Glomerular visceral epithelial cell (primary cell): ENCODE measurements around the gene POLR2A.
"Not testable (repeated sequence)": the region's sequence is repeated elsewhere in the genome, so short reads cannot be mapped to it uniquely, and the experiment has no call there.

Experiments used
- DNase-seq: peaks from one replicate; pipeline ENCODE4 v3.0.0-alpha.2; 2016; ENCODE audit errors: extremely low spot score

The POLR2A gene

DNA sequence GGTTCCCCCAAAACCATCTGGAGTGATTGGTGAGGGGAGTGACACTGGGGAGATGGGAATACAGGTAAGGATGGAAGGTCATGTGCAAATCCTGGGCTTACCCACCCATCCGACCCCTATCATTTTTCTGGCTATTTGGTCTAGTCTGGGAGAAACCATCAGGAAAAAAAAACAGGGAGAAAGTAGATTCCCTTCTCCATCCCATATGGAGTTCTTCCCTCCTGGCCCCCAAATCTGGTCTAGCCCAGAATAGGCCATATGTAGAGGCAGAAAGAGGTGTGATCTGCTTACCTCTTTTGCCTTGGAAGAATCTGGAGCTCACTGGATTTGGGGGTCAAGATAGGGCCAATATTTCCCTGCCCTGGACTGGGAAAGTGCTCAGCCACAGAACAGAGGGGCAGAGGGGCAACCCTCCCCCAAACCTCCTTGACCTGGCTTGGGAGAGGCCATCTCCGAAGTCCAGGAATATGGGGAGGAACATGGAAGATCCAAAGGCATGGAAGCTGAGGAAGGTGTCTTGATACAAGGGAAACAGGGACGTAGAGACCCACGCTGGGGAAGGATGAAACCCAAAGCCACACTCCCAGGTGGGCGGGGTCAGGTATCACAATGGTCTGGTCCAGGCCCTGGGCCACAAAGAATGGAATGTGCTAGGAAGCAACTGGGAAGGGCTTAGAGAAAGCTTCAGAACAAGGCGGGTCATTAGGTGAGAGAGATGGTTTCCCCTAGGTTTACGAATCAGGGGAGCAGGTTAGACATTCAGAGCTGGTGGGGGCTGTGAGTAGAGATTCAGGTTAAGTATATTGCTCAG is 23.1 kb upstream of the POLR2A start:
- no peak for DNase-seq

DNA sequence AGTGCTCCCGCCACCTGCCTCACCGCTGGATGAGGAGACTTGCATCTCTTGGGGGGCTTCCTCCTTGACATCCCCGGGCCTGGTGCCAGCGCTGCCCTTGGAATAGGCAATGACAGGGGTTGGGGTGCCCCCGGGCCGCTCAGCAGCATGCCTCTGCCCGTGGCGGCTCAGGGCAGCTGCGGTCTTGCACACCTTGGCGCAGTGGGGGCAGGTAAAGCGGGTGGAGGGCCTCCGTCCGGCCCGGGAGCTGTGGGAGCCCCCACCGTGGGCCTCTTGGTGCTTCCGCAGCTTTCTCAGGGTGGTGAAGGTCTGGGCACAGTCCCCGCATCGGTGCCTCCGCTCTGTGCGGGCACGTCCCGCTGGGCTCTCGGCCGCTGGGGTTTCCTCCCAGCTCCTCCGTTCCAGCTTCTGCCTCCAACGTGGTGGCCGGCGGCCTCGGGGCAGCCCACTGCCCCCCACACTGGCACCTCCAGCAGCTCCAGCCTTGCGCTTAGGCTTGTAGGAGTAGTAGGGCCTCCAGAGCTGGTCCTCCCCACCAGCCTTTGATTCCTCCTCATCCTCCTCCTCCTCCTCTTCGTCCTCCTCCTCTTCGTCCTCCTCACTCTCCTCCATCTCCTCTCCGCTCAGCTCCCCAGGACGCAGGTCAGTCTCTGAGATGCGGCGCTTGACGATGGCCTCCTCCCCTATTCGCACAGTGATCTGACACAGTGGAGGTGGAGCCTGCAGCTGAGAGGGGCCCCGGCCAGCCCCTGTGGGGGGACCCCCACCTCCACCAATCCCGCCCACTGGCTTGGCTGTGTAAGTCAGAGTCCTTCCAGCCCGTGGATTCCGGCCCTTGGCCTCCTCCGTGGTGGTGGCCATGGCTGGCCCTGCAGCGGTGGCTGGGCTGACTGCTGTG is 21.4 kb upstream of the POLR2A start:
- no peak for DNase-seq

DNA sequence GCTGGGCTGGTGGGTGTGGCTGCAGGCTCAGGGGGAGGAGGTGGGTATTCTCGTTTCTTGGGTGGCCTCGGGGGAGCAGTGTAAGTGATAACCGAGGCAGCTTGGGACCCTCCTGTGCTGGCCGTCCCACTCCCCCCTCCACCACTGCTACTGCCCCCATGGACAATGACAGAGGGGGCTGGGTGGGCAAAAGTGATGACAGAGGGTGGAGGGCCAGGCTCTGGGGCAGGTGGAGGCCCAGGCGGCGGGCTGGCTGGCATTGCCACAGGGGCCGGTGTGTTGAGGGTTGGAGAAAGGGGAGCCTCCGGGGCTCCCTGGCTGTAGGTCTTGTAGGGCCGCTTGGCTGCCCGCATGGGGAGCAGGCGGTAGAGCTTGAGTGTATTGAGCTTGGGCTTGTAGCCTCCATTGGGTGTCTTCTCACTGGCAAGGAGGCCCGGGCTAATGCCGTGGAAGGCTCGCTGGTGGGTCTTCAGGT is 20.8 kb upstream of the POLR2A start:
- no peak for DNase-seq

DNA sequence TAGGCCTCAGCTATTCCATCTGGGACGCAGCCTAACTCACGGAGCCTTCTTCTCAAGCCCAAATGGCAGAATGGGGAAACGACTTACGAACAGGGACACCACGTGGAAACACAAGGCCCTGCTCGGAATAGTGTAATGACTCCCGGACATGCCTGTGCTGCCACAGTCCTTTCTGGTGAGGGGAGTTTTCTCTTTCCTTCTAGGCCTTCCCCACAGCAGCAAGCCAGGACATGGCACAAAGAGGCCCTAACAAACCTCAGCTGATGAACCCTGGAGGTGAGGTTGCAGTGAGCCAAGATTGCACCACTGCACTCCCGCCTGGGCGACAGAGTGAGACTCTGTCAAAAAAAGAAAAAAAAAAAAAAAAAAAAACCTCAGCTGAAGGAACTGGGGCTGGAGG is 20.1 kb upstream of the POLR2A start:
- no peak for DNase-seq

DNA sequence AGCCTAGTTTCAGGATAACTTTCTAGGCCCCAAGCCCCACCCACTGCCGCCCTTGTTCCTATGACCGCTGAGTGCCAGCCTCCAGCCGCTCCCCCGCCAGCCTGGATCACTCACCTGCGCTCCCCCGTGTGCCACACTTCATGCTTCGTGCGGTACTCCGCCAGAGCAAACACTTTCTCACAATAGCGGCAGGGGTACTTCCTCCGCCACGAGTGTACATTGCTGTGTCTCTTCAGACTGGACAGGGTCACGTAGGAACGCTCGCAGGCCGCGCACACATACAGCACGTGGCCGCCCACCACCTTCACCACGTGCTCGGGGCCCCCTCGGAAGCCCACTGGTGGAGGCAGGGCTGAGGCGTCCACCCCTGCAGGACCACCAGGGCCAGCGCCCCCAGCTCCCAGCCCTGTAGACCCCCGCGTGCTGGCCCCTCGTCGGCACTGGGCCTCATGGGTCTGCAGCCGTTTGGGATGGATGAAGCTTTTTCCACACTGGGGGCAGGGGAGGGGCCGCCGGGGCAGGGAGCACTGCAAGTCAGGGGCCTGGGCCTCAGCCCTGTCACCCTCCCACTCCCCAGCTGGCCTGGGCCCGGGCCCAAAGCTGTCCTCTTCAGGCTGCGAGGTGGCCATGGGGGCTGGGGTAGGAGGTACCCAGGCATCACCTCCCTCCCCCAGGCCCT is 18.4 kb upstream of the POLR2A start:
- no peak for DNase-seq

DNA sequence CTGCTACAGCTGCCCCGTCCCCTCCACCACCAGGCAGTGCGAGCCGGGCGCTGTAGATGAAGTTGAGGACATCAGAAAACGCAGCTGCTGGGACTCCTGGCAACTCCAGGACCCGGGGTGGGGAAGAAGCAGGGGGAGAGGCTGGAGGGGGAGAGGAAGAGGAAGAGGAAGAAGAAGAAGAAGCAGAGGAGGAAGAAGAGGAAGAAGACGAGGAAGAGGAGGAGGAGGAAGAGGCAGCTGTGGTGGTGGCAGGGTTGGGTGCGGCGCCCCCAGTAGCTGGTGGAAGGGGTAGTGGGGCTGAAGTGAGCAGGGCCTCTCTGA is 17.9 kb upstream of the POLR2A start:
- no peak for DNase-seq

DNA sequence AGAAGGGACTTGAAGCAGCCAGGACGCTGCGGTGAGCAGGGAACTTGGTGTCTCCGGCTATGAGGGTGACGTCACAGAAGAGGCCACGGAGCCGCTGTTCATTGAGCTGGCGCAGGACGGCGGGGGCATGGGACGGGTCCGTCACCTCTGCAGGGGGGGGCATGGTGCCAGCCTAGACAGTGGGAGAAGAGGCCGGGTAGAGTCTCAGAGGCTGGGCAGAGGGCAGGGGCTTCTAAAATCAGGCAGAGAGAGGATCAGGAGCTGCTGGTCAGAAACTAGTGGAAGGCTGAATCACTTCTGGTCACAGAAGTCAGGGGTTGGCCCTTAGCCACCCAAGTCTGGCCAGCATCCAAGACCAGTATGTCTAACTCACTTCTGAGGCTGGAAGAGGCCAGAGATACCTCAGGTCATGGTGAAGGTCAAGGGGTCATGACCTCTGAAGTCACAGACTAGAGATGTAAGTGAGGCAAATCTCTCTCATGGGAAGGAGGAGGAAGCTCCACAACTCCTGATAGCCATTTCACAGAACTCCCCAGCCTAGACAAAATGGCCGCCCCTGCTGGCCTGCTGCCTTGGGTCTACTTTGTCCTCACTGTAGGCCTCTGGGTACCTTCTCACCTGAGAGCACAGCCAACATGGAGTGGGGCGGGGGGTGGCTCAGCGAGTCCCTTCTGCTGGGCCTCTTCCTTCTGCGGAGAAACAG is 17.4 kb upstream of the POLR2A start:
- peak; percentile 56 for DNase-seq

DNA sequence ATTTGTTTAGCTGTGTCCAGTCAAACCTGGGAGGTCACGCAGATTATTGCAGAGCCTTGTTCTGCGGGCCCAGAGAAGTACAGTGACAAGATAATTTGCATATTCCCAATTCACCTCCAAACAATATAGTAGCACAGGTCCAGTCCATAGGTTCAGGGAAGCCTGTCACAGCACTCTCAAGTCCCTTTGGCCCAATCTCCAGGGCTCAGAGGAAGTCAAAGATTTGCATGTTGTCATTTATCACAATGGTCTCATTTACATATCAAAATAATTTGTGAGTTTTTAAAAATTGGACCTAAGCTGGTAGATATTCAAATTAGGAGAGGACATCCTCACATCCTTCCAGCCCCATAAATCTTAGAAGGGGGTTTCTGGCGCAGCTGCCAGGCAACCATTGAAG is 16.7 kb upstream of the POLR2A start:
- DNase-seq = no peak

DNA sequence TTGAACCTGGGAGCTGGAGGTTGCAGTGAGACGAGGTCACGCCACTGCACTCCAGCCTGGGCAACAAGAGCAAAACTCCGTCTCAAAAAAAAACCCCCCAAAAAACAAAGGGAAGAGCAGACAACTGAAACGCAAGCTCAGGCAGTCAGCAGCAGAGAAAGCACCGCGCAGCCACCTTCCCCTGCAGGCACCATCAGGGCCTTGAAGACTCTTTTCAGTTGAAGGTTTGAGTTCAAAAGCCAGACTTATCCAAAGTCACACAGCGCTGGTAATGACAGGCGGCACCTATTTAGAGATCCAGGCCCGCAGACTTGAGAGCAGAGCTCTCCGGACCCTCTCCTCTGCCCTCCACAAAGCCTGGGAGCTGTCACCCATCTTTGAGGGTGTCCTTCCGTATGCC is 15.9 kb upstream of the POLR2A start:
- DNase-seq = no peak

DNA sequence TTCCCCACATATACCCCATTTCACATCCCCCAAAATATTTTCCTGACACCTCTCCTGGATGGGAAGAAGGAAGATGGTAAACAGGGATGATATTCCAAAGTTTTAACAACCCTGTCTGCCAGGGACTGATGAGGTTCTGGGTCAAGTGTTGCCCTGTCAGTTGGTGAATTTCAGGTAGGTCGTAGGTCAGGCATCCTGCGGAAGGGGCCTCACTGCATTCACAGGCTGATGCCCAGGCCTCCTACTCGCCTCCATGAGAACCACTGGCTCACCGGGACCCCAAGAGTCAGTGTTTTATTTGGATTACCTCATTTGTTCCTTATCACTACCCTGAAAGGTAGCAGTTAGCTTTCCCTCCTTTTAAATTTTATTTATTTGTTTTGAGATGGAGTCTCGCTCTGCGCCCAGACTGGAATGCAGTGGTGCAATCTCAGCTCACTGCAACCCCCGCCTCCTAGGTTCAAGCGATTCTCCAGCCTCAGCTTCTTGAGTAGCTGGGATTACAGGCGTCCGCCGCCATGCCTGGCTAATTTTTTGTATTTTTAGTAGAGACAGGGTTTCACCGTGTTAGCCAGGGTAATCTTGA is 15.3 kb upstream of the POLR2A start:
- no peak for DNase-seq

DNA sequence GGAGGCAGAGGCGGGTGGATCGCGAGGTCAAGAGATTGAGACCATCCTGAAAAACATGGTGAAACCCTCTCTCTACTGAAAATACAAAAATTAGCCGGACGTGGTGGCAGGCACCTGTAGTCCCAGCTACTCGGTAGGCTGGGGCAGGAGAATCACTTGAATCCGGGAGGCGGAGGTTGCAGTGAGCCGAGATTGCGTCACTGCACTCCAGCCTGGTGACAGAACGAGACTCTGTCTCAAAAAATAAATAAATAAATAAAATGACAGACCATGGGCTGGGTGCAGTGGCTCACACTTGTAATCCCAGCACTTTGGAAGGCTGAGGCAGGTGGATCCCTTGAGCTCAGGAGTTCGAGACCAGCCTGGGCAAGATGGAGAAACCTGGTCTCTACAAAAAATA is 14.3 kb upstream of the POLR2A start:
- DNase-seq = not testable (repeated sequence)

DNA sequence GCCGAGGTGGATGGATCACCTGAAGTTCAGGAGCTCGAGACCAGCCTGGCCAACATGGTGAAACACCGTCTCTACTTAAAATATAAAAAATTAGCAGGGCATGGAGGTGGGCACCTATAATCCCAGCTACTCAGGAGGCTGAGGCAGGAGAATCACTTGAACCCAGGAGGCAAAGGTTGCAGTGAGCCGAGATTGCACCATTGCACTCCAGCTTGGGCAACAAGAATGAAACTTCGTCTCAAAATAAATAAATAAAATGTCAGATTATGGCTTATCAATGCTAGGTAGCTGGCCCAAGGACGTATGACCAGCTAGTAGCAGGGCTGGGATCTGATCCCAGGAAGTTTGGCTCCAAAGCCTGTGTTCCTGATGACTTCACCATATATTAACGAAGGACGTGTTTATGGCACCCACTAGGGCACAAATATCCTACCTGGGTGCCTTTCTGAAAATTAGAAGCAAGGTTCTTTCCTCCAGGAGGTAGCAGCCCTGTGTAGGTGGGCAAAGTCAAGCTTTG is 13.7 kb upstream of the POLR2A start:
- DNase-seq = not testable (repeated sequence)

DNA sequence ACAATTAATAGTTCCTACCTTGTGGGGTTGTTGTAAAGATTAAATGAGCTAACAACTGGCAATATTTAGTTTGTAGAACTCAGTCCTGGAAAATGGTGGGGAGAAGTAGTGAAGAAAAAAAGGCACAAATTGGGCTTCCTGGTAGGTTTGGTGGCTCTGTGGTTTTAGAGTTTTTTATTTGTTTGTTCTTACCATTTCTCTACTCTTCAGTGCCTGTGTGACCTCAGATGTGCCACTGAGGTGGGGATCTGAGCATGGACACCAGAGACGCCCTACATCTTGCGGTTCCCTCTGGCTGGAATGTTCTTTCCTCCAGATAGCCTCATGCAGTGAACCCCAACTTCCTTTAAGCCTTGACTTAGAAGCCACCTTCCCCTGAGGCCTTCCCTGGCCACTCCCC is 12.4 kb upstream of the POLR2A start:
- DNase-seq = no peak

DNA sequence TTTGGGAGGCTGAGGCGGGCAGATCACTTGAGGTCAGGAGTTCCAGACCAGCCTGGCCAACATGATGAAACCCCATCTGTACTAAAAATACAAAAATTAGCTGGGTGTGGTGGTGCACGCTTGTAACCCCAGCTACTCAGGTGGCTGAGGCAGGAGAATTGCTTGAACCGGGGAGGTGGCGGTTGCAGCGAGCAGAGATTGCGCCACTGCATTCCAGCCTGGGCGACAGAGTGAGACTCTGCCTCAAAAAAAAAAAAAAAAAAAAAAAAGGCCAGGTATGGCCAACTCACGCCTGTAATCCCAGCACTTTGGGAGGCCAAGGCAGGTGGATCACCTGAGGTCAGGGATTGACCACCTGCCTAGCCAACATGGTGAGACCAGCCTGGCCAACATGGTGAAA is 9.4 kb upstream of the POLR2A start:
- not testable (repeated sequence) for DNase-seq

DNA sequence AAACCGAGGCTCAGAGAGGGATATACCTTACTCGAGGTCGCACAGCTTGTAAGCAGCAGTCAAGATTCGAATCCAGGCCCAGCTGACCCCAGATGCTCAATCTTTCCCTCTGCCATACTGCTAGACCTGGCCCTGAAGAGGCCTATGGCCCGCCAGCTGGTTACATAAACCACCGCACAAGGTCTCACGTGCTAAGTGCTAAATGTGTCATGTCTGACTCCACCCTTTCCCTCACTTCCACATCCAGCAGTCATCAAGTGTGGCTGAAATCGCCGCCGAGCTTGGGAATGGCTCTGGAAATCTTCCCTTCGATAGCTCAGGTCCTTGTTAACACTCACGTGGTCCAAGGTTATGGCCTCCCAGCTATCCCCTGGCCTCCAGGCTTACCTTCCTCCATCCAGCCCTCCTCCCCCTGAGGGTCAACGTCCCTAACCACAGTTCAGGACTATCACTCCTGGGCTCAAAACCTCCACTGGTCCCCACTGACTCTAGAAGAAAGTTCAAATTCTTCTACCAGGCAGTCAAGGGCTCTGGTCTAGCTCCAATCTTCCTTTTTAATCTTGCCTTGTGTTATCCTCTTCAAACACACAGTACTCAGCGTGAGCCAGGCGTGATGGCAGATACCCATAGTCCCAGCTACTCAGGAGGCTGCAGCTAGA is 8.3 kb upstream of the POLR2A start:
- no peak for DNase-seq

DNA sequence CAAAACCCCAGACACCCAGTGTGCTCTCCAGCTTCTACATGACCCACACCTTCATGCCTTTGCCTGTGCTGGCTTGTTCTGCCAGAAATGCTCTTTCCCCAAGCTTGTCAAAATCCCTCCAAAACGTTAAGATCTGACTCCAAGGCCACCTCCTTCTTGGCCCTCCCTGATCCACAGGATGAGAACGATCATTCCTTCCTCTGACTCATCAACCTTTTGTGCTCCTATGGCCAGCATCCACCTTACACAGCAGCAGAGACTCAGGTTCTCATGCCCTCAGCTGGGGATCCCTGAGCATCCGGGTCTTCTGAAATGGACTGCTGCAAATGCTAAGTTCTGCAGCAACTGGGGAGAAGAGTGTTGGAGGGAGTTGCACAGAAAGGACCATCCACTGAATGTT is 7.7 kb upstream of the POLR2A start:
- peak; percentile 68 for DNase-seq

DNA sequence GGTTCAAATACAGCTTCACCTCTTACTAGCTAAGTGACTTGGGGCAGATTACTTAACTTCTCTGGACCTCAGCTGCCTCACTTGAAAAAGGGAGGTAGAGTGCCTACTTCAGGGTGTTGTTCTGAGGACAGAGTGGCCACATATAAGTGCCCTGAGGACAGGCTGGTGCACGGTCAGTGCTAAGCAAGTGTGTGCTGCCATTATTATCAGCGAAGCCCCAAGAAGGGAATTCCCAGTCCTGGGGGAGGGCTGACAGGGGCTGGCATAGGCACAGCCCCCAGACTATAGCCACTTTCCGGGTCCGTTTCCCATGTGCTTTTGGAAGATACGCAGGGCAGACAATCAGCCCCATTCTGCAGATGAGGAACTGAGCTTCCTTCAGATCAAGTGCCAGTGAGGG is 7.2 kb upstream of the POLR2A start:
- no peak for DNase-seq

DNA sequence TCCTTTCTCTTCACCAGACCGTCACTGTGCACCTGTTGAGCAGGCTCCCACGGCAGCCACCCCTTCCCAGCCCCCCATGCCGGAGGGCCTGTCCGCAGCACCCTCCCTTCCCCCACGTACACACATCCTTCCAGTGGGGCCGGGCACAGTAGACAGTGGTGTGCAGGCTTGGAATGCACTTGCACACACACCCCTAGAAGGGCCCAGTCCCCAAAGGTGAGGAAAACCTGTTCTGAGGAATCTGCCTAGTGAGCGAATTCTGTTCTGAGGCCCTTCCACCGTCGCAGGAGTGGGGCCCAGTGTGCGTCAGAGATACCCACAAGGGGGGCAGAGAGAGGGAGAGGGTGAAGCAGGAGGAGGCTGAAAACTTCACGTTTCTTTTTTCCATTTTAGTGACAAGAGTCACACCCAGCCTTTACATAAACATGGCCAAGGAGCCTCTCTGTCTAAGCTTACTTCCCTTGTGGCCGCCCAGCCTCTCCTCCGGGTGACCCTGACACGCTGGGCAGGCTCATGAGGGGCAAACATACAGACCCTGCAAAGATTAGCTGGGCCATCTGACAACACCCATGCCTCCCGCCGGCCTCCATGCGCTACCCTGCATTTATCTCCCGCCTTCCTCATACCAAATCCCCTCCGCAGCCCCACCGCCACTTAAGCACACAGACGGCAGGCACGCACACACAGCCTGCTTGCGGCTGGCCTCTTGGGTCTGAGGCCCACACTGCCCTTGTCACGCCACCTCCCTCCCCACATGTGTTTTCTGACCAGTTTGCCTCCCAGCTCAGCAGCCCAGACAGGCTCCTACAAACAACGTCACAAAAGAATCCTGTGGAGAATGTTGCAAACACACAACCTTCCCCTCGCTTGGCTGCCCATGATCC is 6.5 kb upstream of the POLR2A start:
- DNase-seq = peak; percentile 82
